ENCODE data around the gene P4HA2. TPM values are rescaled to one million over a fixed set of nuclear protein-coding genes. Genes with fewer than 3 reads are reported as not detected.

P4HA2 gene
- total RNA-seq, 1 experiment from 2014 or later = 25.1 TPM

DNA sequence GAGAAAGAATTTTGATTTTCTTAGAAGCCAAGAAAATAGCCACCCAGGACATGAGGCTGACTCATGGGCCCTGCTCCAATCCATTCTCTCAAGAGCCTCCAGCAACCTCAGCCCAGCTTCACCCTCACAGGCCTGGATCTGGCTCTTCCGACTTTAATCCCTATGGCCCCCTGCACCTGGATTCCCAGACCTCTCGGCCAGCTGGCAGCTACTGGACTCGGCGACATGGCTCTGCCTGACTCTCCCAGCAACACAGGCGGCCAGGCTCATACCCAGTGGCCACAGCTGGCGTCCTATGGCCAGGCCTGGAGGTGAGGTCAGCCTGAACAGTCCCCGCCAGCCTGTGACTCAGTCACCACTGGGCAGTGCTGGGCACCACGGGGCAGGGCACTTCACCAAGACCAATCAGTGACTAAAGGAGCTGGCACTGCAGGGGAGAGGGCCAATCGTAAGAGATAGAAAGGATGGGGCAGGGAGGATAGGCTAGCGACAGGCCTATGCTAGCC lies 23.6 kb upstream of the P4HA2 start:
- 0 out of 2 replicates have a peak, but pooled peaks have one; percentile 46 for ATAC-seq
- Histone ChIP-seq H3K27me3 (ENCODE audit: control insufficient read depth, insufficient read depth, low read length) (no peaks in the 10 kb centered on the region; the same call in 1 of the 2 replicates), H3K4me3 (ENCODE audit: low read depth in 2 of 2, low read length in 2 of 2) (no peak overlapping the region), H3K36me3 (ENCODE audit: control insufficient read depth, insufficient read depth, low read length) (no peaks in the 10 kb centered on the region), H3K27ac (ENCODE audit: low read length) (no peak overlapping the region), H3K4me1 (ENCODE audit: control insufficient read depth, insufficient read depth, low read length) (no peaks in the 10 kb centered on the region), H3K9me3 (ENCODE audit: control insufficient read depth, insufficient read depth, low read depth, low read length) (peaks cover 7% of the 10 kb centered on the region; the same call in 1 of the 2 replicates)
- in situ Hi-C loops (cut with HindIII; ENCODE audit: low pct_unique_long_range_greater_than_20kb, low sequenced_read_pairs) = no loop called here
- TF ChIP-seq, protein P1, sequence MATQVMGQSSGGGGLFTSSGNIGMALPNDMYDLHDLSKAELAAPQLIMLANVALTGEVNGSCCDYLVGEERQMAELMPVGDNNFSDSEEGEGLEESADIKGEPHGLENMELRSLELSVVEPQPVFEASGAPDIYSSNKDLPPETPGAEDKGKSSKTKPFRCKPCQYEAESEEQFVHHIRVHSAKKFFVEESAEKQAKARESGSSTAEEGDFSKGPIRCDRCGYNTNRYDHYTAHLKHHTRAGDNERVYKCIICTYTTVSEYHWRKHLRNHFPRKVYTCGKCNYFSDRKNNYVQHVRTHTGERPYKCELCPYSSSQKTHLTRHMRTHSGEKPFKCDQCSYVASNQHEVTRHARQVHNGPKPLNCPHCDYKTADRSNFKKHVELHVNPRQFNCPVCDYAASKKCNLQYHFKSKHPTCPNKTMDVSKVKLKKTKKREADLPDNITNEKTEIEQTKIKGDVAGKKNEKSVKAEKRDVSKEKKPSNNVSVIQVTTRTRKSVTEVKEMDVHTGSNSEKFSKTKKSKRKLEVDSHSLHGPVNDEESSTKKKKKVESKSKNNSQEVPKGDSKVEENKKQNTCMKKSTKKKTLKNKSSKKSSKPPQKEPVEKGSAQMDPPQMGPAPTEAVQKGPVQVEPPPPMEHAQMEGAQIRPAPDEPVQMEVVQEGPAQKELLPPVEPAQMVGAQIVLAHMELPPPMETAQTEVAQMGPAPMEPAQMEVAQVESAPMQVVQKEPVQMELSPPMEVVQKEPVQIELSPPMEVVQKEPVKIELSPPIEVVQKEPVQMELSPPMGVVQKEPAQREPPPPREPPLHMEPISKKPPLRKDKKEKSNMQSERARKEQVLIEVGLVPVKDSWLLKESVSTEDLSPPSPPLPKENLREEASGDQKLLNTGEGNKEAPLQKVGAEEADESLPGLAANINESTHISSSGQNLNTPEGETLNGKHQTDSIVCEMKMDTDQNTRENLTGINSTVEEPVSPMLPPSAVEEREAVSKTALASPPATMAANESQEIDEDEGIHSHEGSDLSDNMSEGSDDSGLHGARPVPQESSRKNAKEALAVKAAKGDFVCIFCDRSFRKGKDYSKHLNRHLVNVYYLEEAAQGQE (IDR thresholded peaks at IDR 0.05; ENCODE audit: insufficient read depth in 1 of 2, low read depth in 2 of 2, low read length in 1 of 2) = no peak
- TF ChIP-seq, protein P2, sequence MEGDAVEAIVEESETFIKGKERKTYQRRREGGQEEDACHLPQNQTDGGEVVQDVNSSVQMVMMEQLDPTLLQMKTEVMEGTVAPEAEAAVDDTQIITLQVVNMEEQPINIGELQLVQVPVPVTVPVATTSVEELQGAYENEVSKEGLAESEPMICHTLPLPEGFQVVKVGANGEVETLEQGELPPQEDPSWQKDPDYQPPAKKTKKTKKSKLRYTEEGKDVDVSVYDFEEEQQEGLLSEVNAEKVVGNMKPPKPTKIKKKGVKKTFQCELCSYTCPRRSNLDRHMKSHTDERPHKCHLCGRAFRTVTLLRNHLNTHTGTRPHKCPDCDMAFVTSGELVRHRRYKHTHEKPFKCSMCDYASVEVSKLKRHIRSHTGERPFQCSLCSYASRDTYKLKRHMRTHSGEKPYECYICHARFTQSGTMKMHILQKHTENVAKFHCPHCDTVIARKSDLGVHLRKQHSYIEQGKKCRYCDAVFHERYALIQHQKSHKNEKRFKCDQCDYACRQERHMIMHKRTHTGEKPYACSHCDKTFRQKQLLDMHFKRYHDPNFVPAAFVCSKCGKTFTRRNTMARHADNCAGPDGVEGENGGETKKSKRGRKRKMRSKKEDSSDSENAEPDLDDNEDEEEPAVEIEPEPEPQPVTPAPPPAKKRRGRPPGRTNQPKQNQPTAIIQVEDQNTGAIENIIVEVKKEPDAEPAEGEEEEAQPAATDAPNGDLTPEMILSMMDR (IDR thresholded peaks at IDR 0.05) = no peak
- no peak for TF ChIP-seq TCF7L2 (IDR thresholded peaks at IDR 0.05; ENCODE audit: low read depth, low read length)
- TF ChIP-seq SIN3A (IDR thresholded peaks at IDR 0.05; ENCODE audit: borderline replicate concordance, insufficient read depth, low read depth, low read length) = no peak
- TF ChIP-seq POLR2AphosphoS5 (IDR thresholded peaks at IDR 0.05; ENCODE audit: low read depth, low read length) = no peak
- POLR2A ChIA-PET = no interaction called here
- no peak for DNase-seq (ENCODE audit: low read depth, low spot score)
- CTCF ChIA-PET = interaction anchor here (1.5 kb wide), 1 partner anchor 13 kb away, joined by 6 read pairs; no protein-coding TSS in a partner anchor
- intact Hi-C loops (cut with micrococcal nuclease; ENCODE audit: unreplicated experiment) = no loop called here
- no TSS peak for BruUV-seq (replicated peaks)

DNA sequence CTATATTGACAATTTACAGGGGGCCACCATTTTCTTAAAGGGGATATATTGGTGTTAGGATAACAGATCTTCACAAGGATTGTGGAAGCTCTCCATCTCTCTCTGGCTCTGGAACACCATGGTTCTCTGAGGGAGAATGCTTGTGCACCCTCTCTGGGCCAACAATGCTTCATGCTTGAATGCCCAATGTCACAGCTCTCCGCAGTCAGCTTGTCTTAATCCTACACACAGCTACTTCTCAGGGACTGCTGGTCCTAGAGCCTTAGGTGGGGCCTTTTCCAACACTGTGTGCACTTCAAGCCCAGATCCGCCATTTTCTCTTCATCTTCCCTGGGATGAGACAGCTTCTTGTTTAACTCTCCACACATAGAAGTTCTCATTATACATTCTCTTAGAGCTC lies 22.9 kb upstream of the P4HA2 start:
- peaks cover 7% of the 10 kb centered on the region; the same call in 1 of the 2 replicates for H3K9me3 ChIP-seq (ENCODE audit: control insufficient read depth, insufficient read depth, low read depth, low read length)
- no peak overlapping the region for H3K4me3 ChIP-seq (ENCODE audit: low read depth in 2 of 2, low read length in 2 of 2)
- H3K27ac ChIP-seq (ENCODE audit: low read length) = no peak overlapping the region
- no peak for DNase-seq (ENCODE audit: low read depth, low spot score)
- no TSS peak for BruUV-seq (replicated peaks)
- H3K4me1 ChIP-seq (ENCODE audit: control insufficient read depth, insufficient read depth, low read length) = no peaks in the 10 kb centered on the region
- TF ChIP-seq, protein P1 (IDR thresholded peaks at IDR 0.05; ENCODE audit: insufficient read depth in 1 of 2, low read depth in 2 of 2, low read length in 1 of 2) = no peak
- no peak for TF ChIP-seq TCF7L2 (IDR thresholded peaks at IDR 0.05; ENCODE audit: low read depth, low read length)
- no peak for TF ChIP-seq SIN3A (IDR thresholded peaks at IDR 0.05; ENCODE audit: borderline replicate concordance, insufficient read depth, low read depth, low read length)
- TF ChIP-seq, protein P2 (IDR thresholded peaks at IDR 0.05) = no peak
- TF ChIP-seq POLR2AphosphoS5 (IDR thresholded peaks at IDR 0.05; ENCODE audit: low read depth, low read length) = no peak
- no peaks in the 10 kb centered on the region; the same call in 1 of the 2 replicates for H3K27me3 ChIP-seq (ENCODE audit: control insufficient read depth, insufficient read depth, low read length)
- ChIA-PET CTCF (interaction anchor here (1.5 kb wide), 1 partner anchor 12 kb away, joined by 6 read pairs; no protein-coding TSS in a partner anchor), POLR2A (no interaction called here)
- no peaks in the 10 kb centered on the region for H3K36me3 ChIP-seq (ENCODE audit: control insufficient read depth, insufficient read depth, low read length)
- no peak for ATAC-seq
- intact Hi-C loops (cut with micrococcal nuclease; ENCODE audit: unreplicated experiment) = no loop called here
- in situ Hi-C loops (cut with HindIII; ENCODE audit: low pct_unique_long_range_greater_than_20kb, low sequenced_read_pairs) = no loop called here

All from Panc1 (cell line).